NCI-H146 treated with DMSO at 0.1 percent for 48 hours (cell line): ENCODE measurements around the gene SAYSD1.
A peak's percentile ranks its signal among the peaks of the same experiment; 100 is the strongest.
"Not testable (repeated sequence)": the region's sequence is repeated elsewhere in the genome, so short reads cannot be mapped to it uniquely, and the experiment has no call there.

Experiments
- DNase-seq: peaks from one replicate; lab custom pipeline; 2025; ENCODE audit not compliant: unreplicated experiment; lab: John Stamatoyannopoulos, UW

SAYSD1 gene

GRCh38 chr6:39114704-39115599 lies at the start of gene SAYSD1:
SAYSD1 (minus strand) TSS chr6:39115186; CDS start chr6:39115089, 97 bp downstream.
- DNase-seq = peak; percentile 97

DNA sequence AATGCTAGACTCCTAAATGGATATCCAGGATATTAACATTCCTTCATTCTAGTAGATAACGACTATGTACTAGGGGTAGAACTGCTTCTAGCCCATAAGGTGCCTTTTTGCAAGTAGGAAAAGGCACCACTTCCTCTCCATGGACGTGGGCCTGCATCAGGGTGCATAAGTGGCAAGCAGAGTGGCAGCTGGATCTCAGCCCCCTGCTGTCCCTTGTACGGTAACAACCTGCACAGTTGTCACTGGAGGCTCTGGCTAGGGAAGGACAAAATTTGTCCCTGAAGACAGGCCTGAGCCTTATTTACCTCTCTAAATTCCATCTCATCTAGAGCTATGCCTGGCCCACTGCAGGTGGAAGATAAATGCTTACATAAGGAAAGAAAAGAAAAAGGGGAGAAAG lies 42.5 kb upstream of the SAYSD1 start:
- DNase-seq = peak; percentile 26

DNA sequence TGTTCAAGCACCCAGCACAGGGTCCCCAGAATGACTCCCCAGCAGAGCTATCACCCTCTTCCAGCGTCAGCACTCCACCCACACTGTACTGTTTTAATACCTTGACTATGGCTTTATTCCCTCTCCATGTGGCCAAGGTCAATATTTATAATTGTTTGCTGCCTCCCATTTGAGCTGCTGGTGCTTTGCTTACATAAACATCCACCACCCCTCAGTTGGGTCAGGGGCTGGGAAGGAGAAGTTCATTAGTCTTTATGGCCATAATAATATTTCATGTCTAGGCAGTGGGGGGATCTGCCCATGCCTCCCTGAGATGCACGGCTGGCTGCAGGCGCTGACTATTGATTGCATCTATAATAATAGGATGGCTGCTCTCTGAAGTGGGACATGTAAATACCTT lies 41.8 kb upstream of the SAYSD1 start:
- no peak for DNase-seq

GRCh38 chr6:39154705-39155104 lies 39.7 kb upstream of the SAYSD1 start:
- no peak for DNase-seq

- no peak for DNase-seq
Observed at GRCh38 chr6:39153766-39154397, 38.9 kb upstream of the SAYSD1 start.

DNA sequence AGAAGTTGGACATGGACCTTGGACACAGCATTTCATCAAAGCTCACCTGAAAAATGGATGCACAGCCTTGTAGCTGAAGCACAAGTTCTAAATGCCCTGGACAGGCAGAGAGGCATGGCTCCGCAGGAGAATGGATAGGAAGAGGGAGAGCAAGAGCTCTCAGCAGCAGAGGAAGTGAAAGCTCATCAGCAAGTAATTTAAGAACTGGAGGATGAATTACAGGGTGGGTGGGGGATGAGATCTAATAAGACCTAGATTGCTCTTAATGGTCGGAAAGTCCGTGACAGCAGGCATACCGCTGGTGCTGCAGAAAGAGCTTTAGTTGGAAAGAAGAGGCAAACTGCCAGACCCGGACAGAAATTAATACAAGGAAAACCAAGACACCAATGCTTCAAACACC lies 37.3 kb upstream of the SAYSD1 start:
- DNase-seq = no peak

- DNase-seq = no peak
Observed at GRCh38 chr6:39151211-39151610, 36.2 kb upstream of the SAYSD1 start.

GRCh38 chr6:39144481-39145173 lies 29.6 kb upstream of the SAYSD1 start:
- no peak for DNase-seq

DNA sequence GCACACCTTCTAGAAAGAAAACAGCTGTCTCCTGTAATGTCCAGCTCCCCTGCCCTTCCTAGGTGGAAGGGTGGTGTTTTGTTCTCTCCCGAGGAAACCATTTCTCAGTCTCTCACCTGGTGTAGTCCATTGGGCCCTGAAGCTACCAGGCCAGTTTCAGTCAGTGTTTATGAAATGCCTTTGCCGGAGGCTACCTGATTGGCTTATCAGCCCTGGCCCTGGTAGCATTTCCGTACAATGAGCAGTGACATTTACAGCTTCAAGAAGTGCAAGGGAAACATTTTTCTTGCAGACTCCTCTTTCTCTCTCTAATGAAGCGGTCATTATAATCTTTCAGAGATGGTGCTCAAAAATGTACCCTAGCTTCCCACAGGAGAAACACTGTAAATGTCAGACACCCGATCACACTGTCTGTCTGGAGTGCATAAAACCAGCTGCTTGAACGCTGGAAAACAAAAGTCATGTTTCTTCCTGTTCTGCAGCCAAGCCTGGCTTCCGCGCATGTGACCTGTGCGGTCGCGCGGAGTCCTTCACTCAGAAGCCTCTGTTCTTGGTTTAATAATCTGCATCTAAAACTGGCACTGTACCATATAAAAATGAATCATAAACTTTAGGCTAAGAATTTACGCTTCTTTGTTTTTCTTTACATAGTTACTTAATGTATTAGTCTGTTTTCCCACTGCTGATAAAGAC lies 28.4 kb upstream of the SAYSD1 start:
- DNase-seq = no peak

- DNase-seq = no peak
Observed at GRCh38 chr6:39140556-39141167, 25.7 kb upstream of the SAYSD1 start.

DNA sequence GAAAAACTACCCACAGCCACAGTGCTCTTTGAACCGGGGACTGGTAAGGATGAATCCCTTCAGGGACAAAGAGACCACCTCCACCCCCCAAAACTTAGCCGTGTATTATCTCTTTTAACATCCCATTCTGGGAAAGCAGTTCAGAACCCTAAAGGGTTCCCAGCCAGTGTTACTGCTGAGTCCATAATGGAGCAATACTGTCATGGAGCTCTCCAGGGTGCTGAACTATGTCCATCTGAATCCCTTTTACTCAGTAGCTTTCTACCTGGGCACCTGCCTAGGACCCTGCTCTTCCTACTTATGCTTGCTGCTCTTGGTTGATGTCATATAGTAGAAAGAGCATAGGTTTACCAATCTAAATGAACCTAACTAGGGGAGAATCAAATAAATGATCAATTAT lies 22.3 kb upstream of the SAYSD1 start:
- DNase-seq = no peak

- not testable (repeated sequence) for DNase-seq
Observed at GRCh38 chr6:39136207-39136606, 21.2 kb upstream of the SAYSD1 start.

DNA sequence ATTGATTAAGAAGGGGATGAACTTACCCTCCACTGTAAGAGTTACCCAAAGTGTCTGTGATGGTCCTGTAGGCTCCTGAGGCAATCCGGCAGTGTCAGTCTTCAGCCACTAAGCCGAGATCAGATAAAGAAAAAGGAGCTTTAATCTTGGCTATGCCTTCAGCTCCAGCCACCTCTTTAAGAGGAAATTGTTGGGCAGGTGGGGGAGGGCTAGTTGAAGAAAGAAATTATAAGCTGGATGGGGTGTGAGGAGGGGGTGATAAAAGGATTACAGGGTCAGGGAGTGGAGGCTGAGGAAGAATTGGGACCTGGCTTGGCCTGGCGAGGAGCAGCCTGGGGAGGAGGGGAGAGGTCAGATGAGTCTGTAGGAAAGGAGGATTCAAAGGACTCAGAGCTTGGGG lies 19.8 kb upstream of the SAYSD1 start:
- not testable (repeated sequence) for DNase-seq

GRCh38 chr6:39130691-39131090 lies 15.7 kb upstream of the SAYSD1 start:
- no peak for DNase-seq

- no peak for DNase-seq
Observed at GRCh38 chr6:39128832-39129231, 13.8 kb upstream of the SAYSD1 start.

DNA sequence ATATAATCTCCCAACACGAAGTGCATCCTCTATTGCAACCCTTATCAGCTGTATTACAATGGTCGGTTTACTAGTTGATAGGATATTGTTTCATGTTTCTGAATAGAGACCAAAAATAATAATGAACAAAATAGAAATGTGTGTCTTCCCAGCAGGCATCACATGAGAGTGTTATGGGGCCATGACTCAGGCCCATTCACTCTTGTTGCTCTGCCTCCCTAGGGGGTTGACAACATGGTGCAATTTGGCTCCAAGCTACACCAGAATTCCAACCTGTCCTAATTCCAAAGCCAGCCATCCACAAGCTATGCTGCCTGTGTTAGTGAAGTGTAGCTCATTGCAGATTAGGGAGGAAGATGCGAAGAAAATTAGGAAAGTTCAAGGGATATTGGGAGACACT lies 13.1 kb upstream of the SAYSD1 start:
- DNase-seq = peak; percentile 84

DNA sequence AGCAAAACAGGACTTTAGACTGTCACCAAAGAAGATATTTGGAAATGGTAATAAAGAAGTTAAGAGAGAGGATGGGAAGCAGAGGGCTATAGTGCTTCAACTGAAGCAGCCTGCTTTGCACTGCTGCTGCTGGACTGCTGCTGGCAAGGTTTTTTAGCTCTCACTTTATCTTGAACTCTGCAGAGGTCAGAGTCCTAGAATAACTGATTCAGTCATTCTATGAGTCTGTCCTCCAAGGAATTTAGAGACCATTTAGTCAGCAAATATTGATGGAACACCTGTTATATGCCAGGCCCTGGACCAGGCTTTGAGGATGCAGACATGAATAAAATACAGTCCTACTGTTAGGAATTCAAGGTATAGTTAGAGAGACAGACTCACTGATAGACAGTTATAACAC lies 9.1 kb upstream of the SAYSD1 start:
- DNase-seq = no peak

DNA sequence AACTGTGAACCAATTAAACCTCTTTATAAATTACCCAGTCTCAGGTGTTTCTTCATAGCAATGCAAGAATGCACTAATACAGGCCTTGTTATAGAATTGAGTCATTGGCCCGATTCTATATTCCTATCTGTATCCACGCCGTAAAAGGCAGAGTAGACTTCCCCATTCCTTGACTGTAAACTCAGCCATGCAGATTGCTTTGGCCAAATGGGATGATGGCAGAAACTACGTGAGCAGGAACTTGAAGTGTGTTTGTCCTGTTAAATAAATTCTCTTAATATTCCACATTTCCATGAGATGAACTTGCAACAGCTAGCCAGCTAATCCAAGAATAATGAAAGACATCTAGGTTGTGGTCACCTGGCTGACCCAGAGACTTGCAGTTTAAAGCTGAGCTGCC lies 3.9 kb upstream of the SAYSD1 start:
- DNase-seq = no peak

- no peak for DNase-seq
Observed at GRCh38 chr6:39114388-39114703, 640 bp downstream of the SAYSD1 start.

GRCh38 chr6:39113788-39114187 lies 1.2 kb downstream of the SAYSD1 start:
- no peak for DNase-seq

- DNase-seq = no peak
Observed at GRCh38 chr6:39111280-39111679, 3.7 kb downstream of the SAYSD1 start.
